Prostate gland (tissue), 2 donors: Measurements from ENCODE around the gene SCFD2. TPM values are rescaled to one million over a fixed set of nuclear protein-coding genes. Genes with fewer than 3 reads are reported as not detected.

ENCODE experiments used
- DNase-seq: peaks from one replicate; pipeline ENCODE4 v3.0.0-alpha.2; 2019; ENCODE audit warnings: low spot score
- H3K27ac ChIP-seq, 2 donors: fragments of 200-600 bp; sonication (generic); 2 replicates each; pipeline ENCODE4 v1.5.1; 2017 to 2019
- H3K27me3 ChIP-seq: fragments of 200-600 bp; sonication (generic); replicated peaks from 2 replicates; pipeline ENCODE4 v1.5.1; 2019; ENCODE audit not compliant: insufficient read depth
- H3K36me3 ChIP-seq, 2 donors: fragments of 200-600 bp; sonication (generic); 1 replicate in 1 of 2; 2 replicates in 1 of 2; pipeline versions ENCODE4 v1.5.1 to v1.8.1; 2017 to 2019
- H3K4me1 ChIP-seq: fragments of 200-600 bp; sonication (generic); replicated peaks from 2 replicates; pipeline ENCODE4 v1.5.1; 2019
- H3K4me3 ChIP-seq, 2 donors: fragments of 200-600 bp; sonication (generic); 2 replicates each; pipeline ENCODE4 v1.5.1; 2017 to 2019
- H3K9me3 ChIP-seq: fragments of 200-600 bp; sonication (generic); 2 replicates; pipeline ENCODE4 v1.5.1; 2017
- CTCF ChIP-seq, 4 experiments: fragments of 200-600 bp in 2 of 4; fragments of 450-650 bp in 2 of 4; sonication (generic) in 2 of 4; IDR thresholded peaks; 1 replicate in 3 of 4; 2 replicates in 1 of 4; pipeline ENCODE4 v1.5.1; 2016 to 2019; ENCODE audit warnings: antibody characterized with exemption in 4 of 4, mild to moderate bottlenecking in 2 of 4, moderate library complexity in 2 of 4
- POLR2A ChIP-seq: fragments of 450-650 bp; IDR thresholded peaks from one replicate; pipeline ENCODE4 v1.6.1; 2016; ENCODE audit warnings: antibody characterized with exemption, mild to moderate bottlenecking
- POLR2AphosphoS5 ChIP-seq: sonication (generic); formaldehyde crosslinking; IDR thresholded peaks from one replicate; pipeline ENCODE4 v1.6.1; 2017; ENCODE audit warnings: antibody characterized with exemption
- whole genome bisulfite sequencing: methylation state at CpG from one replicate; pipeline ENCODE4 v1.1.5; 2018; 5-methylcytosine and 5-hydroxymethylcytosine counted together
- intact Hi-C: fragments of 100-400 bp; cut with DNase I; formaldehyde crosslinking; loops from one replicate; pipeline ENCODE4 v1.14.2; 2022
- total RNA-seq, 2 donors: library from RNA; depleted of rRNA; stranded (reverse); fragments of >200 nt; gene quantifications; one replicate each; pipeline ENCODE4 v1.1.0, GENCODE V29; 2016

SCFD2 gene
- total RNA-seq, 2 donors from 2014 or later: 10.7 to 21.1 TPM

- WGBS: 48% methylated on average over 5 of the region's 5 CpGs
- Histone ChIP-seq H3K27me3 (no peaks in the 10 kb centered on the region), H3K9me3 (no peaks in the 10 kb centered on the region), H3K27ac (peak overlapping the region; percentile 83 to 87), H3K4me3 (peak overlapping the region; percentile 87 to 93), H3K4me1 (peaks cover 3% of the 10 kb centered on the region), H3K36me3 (no peaks in the 10 kb centered on the region)
- intact Hi-C loops: loop anchor here (10.0 kb wide), 1 partner anchor 1648 kb away; no protein-coding TSS in a partner anchor
- TF ChIP-seq POLR2AphosphoS5: no peak
- no peak for DNase-seq
These were observed 11.0 kb upstream of the SCFD2 start for GRCh38 chr4:53376900-53377299.

GRCh38 chr4:53374777-53375258 is 9.0 kb upstream of the SCFD2 start:
- TF ChIP-seq POLR2A (no peak), POLR2AphosphoS5 (no peak), CTCF (IDR thresholded peaks at IDR 0.05) (no peak)
- intact Hi-C loops: loop anchor here (10.0 kb wide), 1 partner anchor 1650 kb away; no protein-coding TSS in a partner anchor
- no peak for DNase-seq

GRCh38 chr4:53371843-53372521 is 6.1 kb upstream of the SCFD2 start:
- intact Hi-C loops: loop anchor here (10.0 kb wide), 1 partner anchor 1653 kb away; no protein-coding TSS in a partner anchor
- no peaks in the 10 kb centered on the region for H3K4me1 ChIP-seq
- DNase-seq: no peak

More at GRCh38 chr4:53374777-53375258, 9.0 kb upstream of the SCFD2 start:
- Histone ChIP-seq H3K4me1 (peaks cover 3% of the 10 kb centered on the region), H3K9me3 (no peaks in the 10 kb centered on the region), H3K27me3 (no peaks in the 10 kb centered on the region), H3K36me3 (no peaks in the 10 kb centered on the region), H3K27ac (no peak overlapping the region), H3K4me3 (no peak overlapping the region)
- 72% methylated on average over 4 of the region's 4 CpGs for WGBS

GRCh38 chr4:53371049-53371448 is 5.2 kb upstream of the SCFD2 start:
- DNase-seq: no peak
- Histone ChIP-seq H3K4me3 (no peak overlapping the region), H3K9me3 (no peaks in the 10 kb centered on the region), H3K27ac (no peak overlapping the region), H3K4me1 (no peaks in the 10 kb centered on the region), H3K27me3 (no peaks in the 10 kb centered on the region), H3K36me3 (no peaks in the 10 kb centered on the region)
- intact Hi-C loops: loop anchor here (10.0 kb wide), 1 partner anchor 1654 kb away; no protein-coding TSS in a partner anchor
- WGBS: 89% methylated on average over 3 of the region's 3 CpGs
- no peak for TF ChIP-seq POLR2AphosphoS5
- TF ChIP-seq POLR2A: no peak
- no peak for TF ChIP-seq CTCF (IDR thresholded peaks at IDR 0.05)

More at GRCh38 chr4:53371843-53372521, 6.1 kb upstream of the SCFD2 start:
- no peaks in the 10 kb centered on the region for H3K9me3 ChIP-seq
- H3K27me3 ChIP-seq: no peaks in the 10 kb centered on the region
- no peak overlapping the region for H3K4me3 ChIP-seq
- 68% methylated on average over 4 of the region's 4 CpGs for WGBS
- no peaks in the 10 kb centered on the region for H3K36me3 ChIP-seq
- no peak overlapping the region for H3K27ac ChIP-seq
- TF ChIP-seq CTCF (IDR thresholded peaks at IDR 0.05) (no peak), POLR2AphosphoS5 (no peak), POLR2A (no peak)

- 66% methylated on average over 2 of the region's 2 CpGs for WGBS
- intact Hi-C loops: no loop called here
- DNase-seq: no peak
- Histone ChIP-seq H3K27me3 (no peaks in the 10 kb centered on the region), H3K4me1 (peaks cover 8% of the 10 kb centered on the region), H3K4me3 (no peak overlapping the region), H3K27ac (no peak overlapping the region), H3K36me3 (no peaks in the 10 kb centered on the region), H3K9me3 (no peaks in the 10 kb centered on the region)
- TF ChIP-seq CTCF (IDR thresholded peaks at IDR 0.05) (no peak), POLR2AphosphoS5 (no peak), POLR2A (no peak)
These were observed 1.9 kb upstream of the SCFD2 start for GRCh38 chr4:53367721-53368120.
